KBM-7 (cell line): Measurements from ENCODE around the gene ASB15.

ENCODE experiments used
- DNase-seq: peaks from one replicate; pipeline ENCODE4 v3.0.0-alpha.2; 2015
- in situ Hi-C: fragments of 300-500 bp; cut with MboI; formaldehyde crosslinking; loops from 2 replicates; pipeline ENCODE4 v1.14.3; 2020; ENCODE audit warnings: low sequenced_read_pairs, low pct_unique_long_range_greater_than_20kb, mixed read lengths

The ASB15 gene

DNA sequence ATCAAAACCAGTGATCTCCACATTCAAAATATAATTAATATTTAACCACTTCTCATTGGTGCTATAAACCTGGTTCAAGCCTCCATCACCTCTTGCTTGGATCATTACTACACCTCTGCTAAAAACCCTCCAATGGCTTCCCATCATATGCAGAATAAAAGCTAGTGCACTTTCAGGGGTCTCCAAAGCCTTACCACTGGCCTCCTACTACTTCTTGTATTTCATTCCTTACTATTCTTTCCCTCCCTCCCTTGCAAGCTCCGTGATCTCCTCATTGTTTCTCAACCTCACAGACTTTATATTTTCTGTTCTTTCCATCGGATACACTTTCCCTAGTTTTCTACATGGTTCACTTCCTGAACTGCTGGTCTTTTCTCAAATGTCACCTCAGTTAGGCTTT, 85.5 kb downstream of the ASB15 start:
- in situ Hi-C loops, result no loop called here
- no peak for DNase-seq

DNA sequence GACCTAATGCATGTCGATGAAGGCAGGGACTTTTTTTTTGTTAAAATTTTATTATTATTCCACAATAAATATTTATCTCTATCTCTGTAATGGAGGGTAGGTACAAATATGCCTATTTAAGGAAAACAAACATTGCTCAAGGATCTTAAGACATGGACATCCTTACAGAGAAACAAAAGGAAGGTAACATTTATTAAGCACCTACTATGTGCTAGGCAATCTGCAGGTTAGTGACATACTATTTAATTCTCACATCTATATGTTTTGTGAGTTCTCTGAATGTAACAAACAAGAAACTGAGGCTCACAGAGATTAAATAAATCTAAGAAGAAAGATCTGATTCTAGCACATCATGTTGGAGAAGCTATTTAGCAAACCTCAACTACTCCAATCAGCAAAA, 86.1 kb downstream of the ASB15 start:
- in situ Hi-C loops, result no loop called here

More for the DNA sequence above, 86.1 kb downstream of the ASB15 start:
- no peak for DNase-seq
